Stimulated activated CD4-positive, alpha-beta T cell treated with anti-CD3 and anti-CD28 coated beads, TNF-alpha, amount 100 ng/mL, for 4 hours (primary cell): Measurements from ENCODE around the gene TLR1.
"Not testable (repeated sequence)": the region's sequence is repeated elsewhere in the genome, so short reads cannot be mapped to it uniquely, and the experiment has no call there.

Experiments used
- DNase-seq, 3 experiments: peaks; one replicate each; pipeline ENCODE4 v3.0.0-alpha.2; 2020; ENCODE audit warnings: low read depth in 3 of 3

TLR1 gene

GRCh38 chr4:38804654-38805295 lies at the start of gene TLR1:
TSS of gene TLR1 (minus strand) at chr4:38804791. CDS start at chr4:38798831, 5,960 bp downstream.
- no peak for DNase-seq

DNA sequence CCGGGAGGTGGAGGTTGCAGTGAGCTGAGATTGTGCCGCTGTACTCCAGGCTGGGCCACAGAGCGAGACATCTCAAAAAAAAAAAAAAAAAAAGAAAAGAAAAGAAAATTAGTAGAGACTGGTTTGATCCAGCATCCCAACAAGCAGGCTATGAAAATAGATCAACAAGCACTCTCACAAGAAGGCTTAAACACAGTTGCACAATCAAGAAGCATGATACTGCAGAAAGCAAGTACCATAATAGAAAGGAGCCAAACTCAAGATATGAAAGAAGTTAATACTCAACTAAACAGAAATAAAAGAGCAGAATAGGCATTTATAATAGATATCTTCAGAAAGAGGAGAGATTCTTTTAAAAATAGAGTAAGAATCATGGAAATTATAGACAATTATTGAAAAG lies 41.4 kb upstream of the TLR1 start:
- no peak for DNase-seq

- DNase-seq, result no peak
Measured at GRCh38 chr4:38842994-38843393, 38.4 kb upstream of the TLR1 start.

- DNase-seq, result no peak
Measured at GRCh38 chr4:38837849-38838248, 33.3 kb upstream of the TLR1 start.

GRCh38 chr4:38837334-38837733 lies 32.7 kb upstream of the TLR1 start:
- DNase-seq, result no peak

- DNase-seq, result no peak
Measured at GRCh38 chr4:38834570-38834969, 30.0 kb upstream of the TLR1 start.

DNA sequence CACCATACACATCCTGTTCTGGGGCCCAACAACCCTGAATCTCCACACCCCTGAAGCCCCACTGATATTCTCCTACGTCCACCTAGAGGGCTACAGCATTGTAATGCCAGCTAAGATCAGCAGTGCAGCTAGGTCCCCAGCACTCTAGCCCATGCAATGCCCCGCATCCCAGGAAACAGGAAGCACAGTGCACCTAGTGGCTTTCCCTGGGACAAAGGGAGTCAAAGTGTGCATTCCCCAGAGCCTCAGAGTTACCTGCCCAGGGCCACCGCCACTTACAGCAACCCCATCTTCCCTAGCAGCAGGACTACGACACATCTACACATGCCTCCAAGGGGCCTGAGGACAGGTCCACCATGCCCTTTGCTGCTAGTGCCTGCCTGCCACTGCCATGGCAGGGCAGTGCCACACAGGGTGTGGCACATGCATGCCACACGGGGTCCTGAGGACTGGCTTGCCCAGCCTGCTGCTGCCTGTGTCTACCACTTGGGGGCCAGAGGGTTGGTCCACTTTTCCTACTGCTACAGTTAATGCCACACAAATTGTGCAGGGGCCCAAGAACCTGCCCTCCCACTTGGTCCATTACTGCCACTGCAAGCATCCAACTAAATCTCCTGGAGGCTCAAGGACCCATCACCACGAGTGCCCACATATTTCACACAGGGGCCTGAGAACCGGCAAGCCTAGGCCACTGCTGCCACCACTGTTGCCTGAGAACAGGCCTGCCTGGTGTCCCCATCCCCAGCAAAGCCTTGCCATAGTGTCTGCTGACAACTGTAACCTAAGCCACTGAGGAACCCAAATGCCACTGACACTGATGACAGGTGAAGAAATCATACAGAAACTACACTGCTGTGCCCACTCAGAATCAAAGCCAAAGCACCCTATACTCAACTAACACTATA lies 28.3 kb upstream of the TLR1 start:
- no peak for DNase-seq

- no peak for DNase-seq
Measured at GRCh38 chr4:38832206-38832605, 27.6 kb upstream of the TLR1 start.

- DNase-seq, result no peak
Measured at GRCh38 chr4:38831653-38832052, 27.1 kb upstream of the TLR1 start.

DNA sequence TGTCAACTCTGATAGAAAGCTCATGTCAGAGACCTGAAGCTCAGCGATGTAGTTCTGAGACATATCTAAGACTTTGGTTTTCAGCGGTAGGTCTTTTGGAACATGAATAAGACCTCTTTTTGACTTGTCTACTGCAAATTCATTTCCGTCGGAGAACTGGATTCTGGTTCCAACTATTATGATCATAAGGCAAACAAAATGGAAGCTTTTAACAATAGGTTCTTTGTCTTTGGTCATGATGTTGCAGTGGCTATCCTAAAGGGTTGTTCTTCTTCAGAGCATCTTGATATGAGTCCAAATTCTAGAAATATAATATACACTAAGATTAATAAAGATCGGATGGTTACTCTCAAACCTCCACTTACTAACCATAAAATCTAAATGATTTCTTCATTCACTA lies 24.6 kb upstream of the TLR1 start:
- DNase-seq, result no peak

DNA sequence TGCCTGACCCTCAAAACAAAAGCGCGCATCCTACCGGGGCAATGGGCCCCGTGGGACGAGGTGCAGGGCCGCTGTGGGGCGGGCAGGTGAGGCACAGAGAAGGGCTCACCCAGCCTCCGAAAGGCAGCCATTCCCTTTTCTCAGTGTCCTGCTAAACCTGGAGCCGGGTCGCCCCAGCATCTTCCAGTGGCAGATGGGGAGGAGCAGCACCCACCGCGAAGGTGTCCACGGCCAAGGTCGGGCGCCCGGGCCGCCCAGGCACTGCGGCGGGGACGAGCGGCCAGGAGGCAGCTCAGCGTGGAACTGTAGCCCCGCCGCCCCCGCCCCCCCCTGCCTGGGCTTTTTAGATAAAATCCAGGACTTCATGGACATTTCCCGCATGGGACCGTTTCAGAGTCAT lies 19.2 kb upstream of the TLR1 start:
- DNase-seq, result no peak

- no peak for DNase-seq
Measured at GRCh38 chr4:38822748-38823303, 18.2 kb upstream of the TLR1 start.

DNA sequence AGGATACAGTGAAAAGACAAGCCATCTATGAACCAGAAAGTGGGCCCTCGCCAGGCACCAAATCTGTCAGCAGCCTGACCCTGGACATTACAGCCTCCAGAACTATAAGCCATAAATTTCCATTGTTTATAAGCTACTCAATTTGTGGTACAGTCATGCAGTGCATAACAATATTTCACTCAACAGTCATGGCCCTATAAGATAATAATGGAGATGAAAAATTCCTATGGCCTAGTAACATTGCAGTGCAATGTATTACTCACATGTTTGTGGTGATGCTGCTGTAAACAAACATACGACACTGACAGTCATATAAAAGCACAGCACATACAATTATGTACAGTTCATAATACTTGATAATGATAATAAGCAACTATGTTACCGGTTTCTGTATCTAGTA lies 17.1 kb upstream of the TLR1 start:
- no peak for DNase-seq

DNA sequence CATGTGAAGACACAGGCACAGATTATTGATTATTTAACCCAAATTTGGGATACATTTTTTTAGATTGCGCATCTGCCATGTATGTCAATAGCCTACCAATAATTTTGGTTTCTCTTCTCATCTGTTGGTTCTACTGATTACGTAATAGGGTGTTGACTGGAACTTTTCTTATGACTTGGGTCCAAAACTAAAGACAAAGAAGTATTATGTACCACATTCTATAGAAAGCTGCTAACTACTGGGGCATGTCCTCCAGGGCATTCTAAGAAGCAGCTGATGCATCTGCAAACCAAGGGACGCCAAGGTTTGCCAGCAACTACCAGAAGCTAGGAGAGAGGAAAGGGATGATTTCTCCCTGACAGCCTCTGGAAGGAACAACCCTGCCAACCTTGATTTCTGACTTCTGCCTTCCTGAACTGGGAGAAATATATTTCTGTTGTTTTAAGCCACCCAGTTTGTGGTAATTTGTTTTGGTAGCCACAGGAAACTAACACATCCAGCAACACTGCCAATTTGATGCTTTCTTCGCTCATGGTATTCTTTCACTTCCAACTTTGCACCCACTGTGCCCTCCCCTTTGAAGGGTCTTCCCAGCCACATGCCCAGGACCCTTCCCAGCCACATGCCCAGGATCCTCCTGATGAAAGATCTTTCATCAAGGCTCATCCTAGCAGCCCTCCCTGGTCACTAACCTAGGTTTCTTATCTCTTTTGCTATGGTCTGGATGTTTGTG lies 15.9 kb upstream of the TLR1 start:
- DNase-seq, result no peak

- no peak for DNase-seq
Measured at GRCh38 chr4:38819569-38819968, 15.0 kb upstream of the TLR1 start.

DNA sequence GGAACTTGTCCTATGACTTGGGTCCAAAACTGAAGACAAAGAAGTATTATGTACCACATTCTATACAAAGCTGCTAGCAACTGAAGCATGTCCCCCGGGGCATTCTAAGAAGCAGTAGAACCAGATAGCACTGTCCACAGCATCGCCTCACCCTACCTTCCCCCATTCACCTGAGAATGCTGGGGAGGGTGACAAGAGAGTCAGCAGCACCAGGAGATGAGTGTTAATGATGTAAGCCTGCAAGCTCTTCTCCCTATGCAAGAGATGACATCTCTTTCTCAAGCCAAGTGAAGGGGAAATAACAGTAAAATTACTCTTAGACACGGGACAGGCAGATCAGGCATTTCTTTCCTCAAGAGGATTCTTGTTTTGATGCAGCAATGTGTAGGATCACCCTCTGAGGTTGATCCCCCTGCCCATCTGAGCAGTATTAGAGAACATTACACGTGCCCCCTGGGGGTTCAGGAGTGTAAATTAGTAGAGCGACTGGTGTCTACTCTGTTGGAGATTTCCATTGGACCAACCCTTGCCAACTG lies 13.9 kb upstream of the TLR1 start:
- DNase-seq, result no peak

- DNase-seq, result no peak
Measured at GRCh38 chr4:38815885-38816782, 11.5 kb upstream of the TLR1 start.

DNA sequence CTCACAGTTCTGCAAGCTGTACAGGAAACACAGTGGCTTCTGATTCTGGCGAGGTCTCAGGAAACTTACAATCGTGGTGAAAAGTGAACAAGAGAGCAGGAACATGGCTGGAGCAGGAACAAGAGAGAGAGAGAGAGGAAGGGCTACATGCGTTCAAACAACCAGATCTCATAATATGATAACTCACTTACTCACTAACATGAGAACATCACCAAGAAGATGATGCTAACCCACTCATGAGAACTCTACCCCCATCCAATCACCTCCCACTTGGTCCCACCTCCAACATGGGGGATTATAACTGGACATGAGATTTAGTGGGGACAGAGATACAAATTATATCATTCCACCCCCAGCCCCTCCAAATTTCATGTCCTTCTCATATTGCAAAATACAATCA lies 9.8 kb upstream of the TLR1 start:
- DNase-seq, result no peak

DNA sequence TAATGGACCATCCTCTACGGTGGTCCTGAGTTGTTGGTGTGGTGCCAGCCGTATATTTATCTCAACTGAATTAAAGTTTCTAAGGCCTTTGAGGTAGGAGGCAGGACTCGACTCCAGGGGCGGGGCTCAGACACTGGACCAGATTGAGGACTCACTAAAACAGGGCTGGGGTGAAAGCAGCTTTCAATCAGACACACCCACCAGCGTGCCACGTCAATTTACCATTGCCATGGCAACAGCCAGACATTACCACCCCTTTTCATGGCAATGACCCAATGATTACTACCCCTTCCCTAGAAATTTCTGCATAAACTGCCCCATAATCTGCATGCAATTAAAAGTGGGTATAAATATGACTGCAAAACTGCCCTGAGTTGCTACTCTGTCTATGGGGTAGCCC lies 6.7 kb upstream of the TLR1 start:
- DNase-seq, result no peak

DNA sequence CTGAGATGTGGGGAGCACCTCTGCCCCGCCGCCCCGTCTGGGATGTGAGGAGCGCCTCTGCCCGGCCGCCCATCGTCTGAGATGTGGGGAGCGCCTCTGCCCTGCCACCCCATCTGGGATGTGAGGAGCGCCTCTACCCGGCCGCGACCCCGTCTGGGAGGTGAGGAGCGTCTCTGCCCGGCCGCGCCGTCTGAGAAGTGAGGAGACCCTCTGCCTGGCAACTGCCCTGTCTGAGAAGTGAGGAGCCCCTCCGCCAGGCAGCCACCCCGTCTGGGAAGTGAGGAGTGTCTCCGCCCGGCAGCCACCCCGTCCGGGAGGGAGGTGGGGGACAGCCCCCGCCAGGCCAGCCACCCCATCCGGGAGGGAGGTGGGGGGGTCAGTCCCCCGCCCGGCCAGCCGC lies 2.9 kb upstream of the TLR1 start:
- DNase-seq, result not testable (repeated sequence)

DNA sequence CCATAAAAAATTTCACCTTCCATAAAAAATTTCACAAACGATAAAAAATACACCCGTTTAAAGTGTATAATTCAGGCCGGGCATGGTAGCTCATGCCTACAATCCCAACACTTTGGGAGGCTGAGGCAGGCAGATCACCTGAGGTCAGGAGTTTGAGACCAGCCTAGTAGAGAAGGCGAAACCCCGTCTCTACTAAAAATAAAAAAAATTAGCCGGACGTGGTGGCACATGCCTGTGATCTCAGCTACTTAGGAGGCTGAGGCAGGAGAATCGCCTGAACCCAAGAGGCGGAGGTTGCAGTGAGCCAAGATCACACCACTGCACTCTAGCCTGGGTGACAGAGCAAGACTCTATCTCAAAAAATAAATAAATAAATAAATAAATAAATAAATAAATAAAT lies 1.7 kb upstream of the TLR1 start:
- DNase-seq, result not testable (repeated sequence)
